Central memory CD8-positive, alpha-beta T cell (primary cell): ENCODE measurements around the gene C3.

Source experiments
- ATAC-seq: fragments of 150-1000 bp; cut with Tn5 transposase; replicated peaks from 2 replicates; pipeline ENCODE4 v1.10.0; 2022; ENCODE audit warnings: mild to moderate bottlenecking, moderate FRiP score, moderate number of reproducible peaks; ENCODE audit not compliant: poor library complexity, severe bottlenecking; ENCODE audit errors: extremely low read depth
- DNase-seq, 2 donors: peaks; one replicate each; pipeline ENCODE4 v3.0.0; 2021; ENCODE audit warnings: low spot score in 2 of 2
- H3K27ac Mint-ChIP-seq: one replicate; pipeline ENCODE4 v1.8.0; 2022; ENCODE audit warnings: low read depth, mild to moderate bottlenecking, moderate library complexity, mixed read lengths
- H3K27me3 Mint-ChIP-seq: one replicate; pipeline ENCODE4 v1.8.0; 2022; ENCODE audit warnings: mixed read lengths
- H3K36me3 Mint-ChIP-seq: one replicate; pipeline ENCODE4 v1.8.0; 2022; ENCODE audit warnings: mild to moderate bottlenecking, moderate library complexity, mixed read lengths; ENCODE audit not compliant: insufficient read depth
- H3K4me1 Mint-ChIP-seq: one replicate; pipeline ENCODE4 v1.8.0; 2022; ENCODE audit warnings: mixed read lengths
- H3K4me3 Mint-ChIP-seq: one replicate; pipeline ENCODE4 v1.8.0; 2022; ENCODE audit warnings: mild to moderate bottlenecking, moderate library complexity, mixed read lengths
- H3K9me3 Mint-ChIP-seq: one replicate; pipeline ENCODE4 v1.8.0; 2022; ENCODE audit warnings: mixed read lengths

Gene C3

DNA sequence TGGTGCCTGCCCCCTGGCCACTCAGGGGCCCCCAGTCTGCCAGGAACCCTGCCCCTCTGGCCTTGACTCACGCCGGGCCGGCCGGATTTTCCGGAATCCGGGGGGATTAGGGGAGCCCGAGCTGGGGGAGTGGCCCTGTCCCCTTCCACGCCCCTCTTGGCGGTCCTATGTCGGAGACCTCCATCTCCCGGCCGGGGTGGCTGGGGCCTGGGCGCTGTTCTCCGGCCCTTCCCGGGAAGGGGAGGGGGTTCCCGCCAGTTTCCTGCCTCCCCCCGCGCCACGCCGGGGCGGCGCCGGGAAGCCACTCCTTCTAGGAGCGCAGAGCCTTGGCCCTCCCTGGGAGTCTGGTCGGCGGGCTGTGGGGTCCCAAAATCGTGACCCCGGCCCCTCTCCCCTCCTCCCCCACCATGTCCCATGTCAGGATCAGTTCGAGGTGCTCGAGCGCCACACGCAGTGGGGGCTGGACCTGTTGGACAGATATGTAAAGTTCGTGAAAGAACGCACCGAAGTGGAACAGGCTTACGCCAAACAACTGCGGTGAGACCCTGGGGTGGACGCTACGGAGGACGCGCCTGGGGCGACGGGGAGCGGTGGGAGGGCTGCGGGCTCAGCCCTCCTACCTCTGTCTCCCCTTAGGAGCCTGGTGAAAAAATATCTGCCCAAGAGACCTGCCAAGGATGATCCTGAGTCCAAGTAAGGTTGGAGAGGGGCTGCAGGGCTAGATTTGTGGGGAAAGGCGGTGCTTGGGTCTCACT lies 20.3 kb upstream of the C3 start:
- Mint-ChIP-seq H3K4me1 (peaks cover 42% of the 10 kb centered on the region), H3K9me3 (no peaks in the 10 kb centered on the region), H3K27me3 (no peaks in the 10 kb centered on the region), H3K36me3 (peaks cover 16% of the 10 kb centered on the region), H3K27ac (no peak overlapping the region), H3K4me3 (peak overlapping the region; percentile 89)
- no peak for DNase-seq
- ATAC-seq = no peak

GRCh38 chr19:6739883-6740588 lies 19.6 kb upstream of the C3 start:
- peaks cover 13% of the 10 kb centered on the region for H3K36me3 Mint-ChIP-seq
- no peak for DNase-seq
- H3K27me3 Mint-ChIP-seq = no peaks in the 10 kb centered on the region
- ATAC-seq = no peak
- H3K27ac Mint-ChIP-seq = no peak overlapping the region
- peak overlapping the region; percentile 89 for H3K4me3 Mint-ChIP-seq
- no peaks in the 10 kb centered on the region for H3K9me3 Mint-ChIP-seq
- peaks cover 43% of the 10 kb centered on the region for H3K4me1 Mint-ChIP-seq

GRCh38 chr19:6739390-6739882 lies 19.0 kb upstream of the C3 start, which contains the start of gene TRIP10:
TRIP10 (plus strand) TSS chr19:6739680; CDS start chr19:6739762, 82 bp downstream.
- Mint-ChIP-seq H3K9me3 (no peaks in the 10 kb centered on the region), H3K36me3 (peaks cover 15% of the 10 kb centered on the region), H3K4me3 (peak within 1 kb of the TSS; percentile 89), H3K4me1 (peaks cover 42% of the 10 kb centered on the region), H3K27me3 (no peaks in the 10 kb centered on the region), H3K27ac (peak within 1 kb of the TSS; percentile 100)
- DNase-seq (peak; percentile 62 to 68), ATAC-seq (no peak)

DNA sequence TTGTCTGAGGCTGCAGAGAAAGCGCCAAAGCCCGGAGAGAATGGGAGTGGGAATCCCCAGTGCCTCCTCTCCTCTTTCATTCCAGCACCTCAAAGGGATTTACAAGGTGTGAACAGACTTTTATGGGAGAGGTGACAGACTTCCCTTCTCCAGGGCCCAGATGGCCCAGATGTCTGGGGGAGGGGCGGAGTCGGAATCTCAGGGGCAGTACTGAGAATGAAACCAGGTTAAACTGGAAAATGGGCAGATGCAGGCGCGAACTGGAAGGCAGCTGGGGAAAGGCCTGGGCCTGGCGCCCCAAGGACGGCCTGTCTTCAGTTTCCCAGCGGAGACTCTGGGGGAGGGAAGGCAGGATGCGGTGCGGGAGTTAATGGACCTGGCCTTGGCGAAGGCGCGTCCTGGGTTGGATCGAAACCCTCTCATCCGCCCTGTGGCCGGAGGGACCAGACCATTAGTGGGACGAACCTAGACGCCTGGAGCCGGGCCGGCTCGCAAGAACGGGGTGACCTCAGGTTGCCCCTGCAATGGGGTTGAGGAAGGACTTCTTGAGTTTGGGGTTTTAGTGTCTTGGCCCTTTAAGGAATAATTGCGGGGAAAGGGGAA lies 18.4 kb upstream of the C3 start:
- no peaks in the 10 kb centered on the region for H3K9me3 Mint-ChIP-seq
- H3K36me3 Mint-ChIP-seq = peaks cover 18% of the 10 kb centered on the region
- no peaks in the 10 kb centered on the region for H3K27me3 Mint-ChIP-seq
- peak overlapping the region; percentile 89 for H3K4me3 Mint-ChIP-seq
- ATAC-seq (no peak), DNase-seq (no peak)
- peak overlapping the region; percentile 100 for H3K27ac Mint-ChIP-seq
- peaks cover 37% of the 10 kb centered on the region for H3K4me1 Mint-ChIP-seq

GRCh38 chr19:6737873-6738786 lies 17.7 kb upstream of the C3 start:
- Mint-ChIP-seq H3K27ac (peak overlapping the region; percentile 100), H3K9me3 (no peaks in the 10 kb centered on the region), H3K36me3 (peaks cover 21% of the 10 kb centered on the region), H3K27me3 (no peaks in the 10 kb centered on the region), H3K4me1 (peaks cover 35% of the 10 kb centered on the region), H3K4me3 (peak overlapping the region; percentile 89)
- ATAC-seq (peak; percentile 13), DNase-seq (peak; percentile 58 to 63)

DNA sequence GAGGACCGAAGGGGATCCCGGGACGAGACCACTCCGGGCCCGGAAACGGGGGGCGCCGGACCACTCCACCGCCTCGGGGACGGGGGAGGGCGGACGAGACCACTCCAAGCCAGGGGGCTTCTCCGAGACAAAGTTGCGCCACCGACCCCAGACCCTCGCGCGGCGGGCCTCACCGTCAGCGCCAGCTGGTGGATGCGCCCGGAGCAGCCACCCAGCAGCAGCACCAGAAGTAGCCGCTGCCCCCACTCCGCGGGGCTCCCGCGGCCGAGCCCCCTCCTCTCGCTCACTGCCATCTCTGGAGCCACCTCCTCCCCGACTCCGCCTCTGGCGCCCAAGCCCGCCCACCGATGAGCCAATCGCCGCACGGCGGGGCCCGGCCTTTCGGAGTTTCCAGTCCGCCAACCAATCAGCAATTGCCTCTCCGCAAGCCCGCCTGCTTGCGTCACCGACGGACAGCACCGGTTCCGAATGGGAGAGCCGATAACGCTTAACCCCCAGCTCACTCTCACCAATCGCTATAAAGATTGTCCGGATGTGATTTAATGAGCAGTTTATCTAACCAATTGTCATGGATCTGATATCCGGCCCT lies 16.9 kb upstream of the C3 start, which contains the start of gene GPR108:
Gene GPR108 (minus strand): TSS at position 297 of the 589 bp plus-strand sequence. CDS start 4 bp downstream, at position 293.
- peak; percentile 82 for ATAC-seq
- peak; percentile 96 to 99 for DNase-seq
- peaks cover 23% of the 10 kb centered on the region for H3K36me3 Mint-ChIP-seq
- no peaks in the 10 kb centered on the region for H3K27me3 Mint-ChIP-seq
- H3K27ac Mint-ChIP-seq = peak within 1 kb of the TSS; percentile 100
- H3K9me3 Mint-ChIP-seq = no peaks in the 10 kb centered on the region
- H3K4me3 Mint-ChIP-seq = peak within 1 kb of the TSS; percentile 89
- H3K4me1 Mint-ChIP-seq = peaks cover 40% of the 10 kb centered on the region

DNA sequence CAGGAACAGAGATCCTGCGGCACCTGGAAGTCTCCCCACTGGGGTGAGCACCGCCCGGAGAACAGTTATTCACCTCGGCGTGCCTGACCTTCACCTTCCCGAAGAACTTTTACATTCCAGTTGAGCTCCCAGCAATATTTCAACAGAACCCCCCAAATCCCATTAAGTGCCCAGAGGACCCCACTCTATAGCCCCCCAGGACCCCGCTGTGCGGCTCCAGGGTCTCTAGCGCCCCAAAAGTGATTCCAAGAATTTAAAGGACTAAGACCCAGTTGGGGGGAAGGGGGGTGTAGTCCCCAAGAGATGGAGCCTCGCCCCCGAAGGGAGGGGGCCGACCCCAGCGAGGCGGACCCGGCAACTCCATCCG lies 16.4 kb upstream of the C3 start:
- peak overlapping the region; percentile 100 for H3K27ac Mint-ChIP-seq
- H3K4me1 Mint-ChIP-seq = peaks cover 43% of the 10 kb centered on the region
- H3K27me3 Mint-ChIP-seq = no peaks in the 10 kb centered on the region
- no peak for DNase-seq
- ATAC-seq = no peak
- H3K36me3 Mint-ChIP-seq = peaks cover 23% of the 10 kb centered on the region
- no peaks in the 10 kb centered on the region for H3K9me3 Mint-ChIP-seq
- H3K4me3 Mint-ChIP-seq = peak overlapping the region; percentile 89

- peak overlapping the region; percentile 89 for H3K4me3 Mint-ChIP-seq
- ATAC-seq (peak; percentile 25), DNase-seq (peak; percentile 56 to 63)
- H3K36me3 Mint-ChIP-seq = peaks cover 23% of the 10 kb centered on the region
- H3K27me3 Mint-ChIP-seq = no peaks in the 10 kb centered on the region
- H3K4me1 Mint-ChIP-seq = peaks cover 43% of the 10 kb centered on the region
- H3K9me3 Mint-ChIP-seq = no peaks in the 10 kb centered on the region
- peak overlapping the region; percentile 100 for H3K27ac Mint-ChIP-seq
These were observed 15.9 kb upstream of the C3 start for GRCh38 chr19:6736169-6736916.

- peaks cover 23% of the 10 kb centered on the region for H3K36me3 Mint-ChIP-seq
- H3K9me3 Mint-ChIP-seq = no peaks in the 10 kb centered on the region
- H3K27ac Mint-ChIP-seq = peak overlapping the region; percentile 100
- H3K4me1 Mint-ChIP-seq = peaks cover 37% of the 10 kb centered on the region
- ATAC-seq = no peak
- H3K27me3 Mint-ChIP-seq = no peaks in the 10 kb centered on the region
- H3K4me3 Mint-ChIP-seq = no peak overlapping the region
- DNase-seq = no peak
These were observed 14.9 kb upstream of the C3 start for GRCh38 chr19:6735181-6735911.

DNA sequence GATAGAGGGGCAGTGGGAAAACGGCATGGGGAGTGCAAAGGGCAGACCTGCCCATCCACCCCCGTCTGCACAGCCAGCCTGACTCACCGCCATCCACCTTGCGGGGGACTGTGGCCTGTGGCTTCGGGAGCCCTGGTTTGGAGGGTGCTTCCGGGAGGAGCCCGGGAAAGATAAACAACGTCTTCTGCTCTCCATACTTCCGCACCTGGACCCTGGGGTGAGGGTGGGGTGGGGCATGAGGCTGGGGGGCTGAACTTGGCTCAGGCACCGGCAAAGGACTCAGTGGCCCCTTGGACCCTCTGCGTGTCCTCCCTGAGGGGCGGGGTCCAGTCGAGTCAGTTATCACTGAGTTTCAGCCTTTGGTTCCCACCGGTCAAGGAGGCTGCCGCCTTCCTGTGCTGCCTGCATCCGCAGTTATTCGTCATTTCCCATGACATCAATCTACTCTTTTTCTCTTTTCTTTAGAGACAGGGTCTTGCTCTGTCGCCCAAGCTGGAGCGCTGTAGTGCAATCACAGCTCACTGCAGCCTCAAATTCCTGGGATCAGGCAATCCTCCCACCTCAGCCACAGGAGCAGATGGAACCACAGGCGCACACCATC lies 13.7 kb upstream of the C3 start:
- H3K4me1 Mint-ChIP-seq = peaks cover 34% of the 10 kb centered on the region

More for the DNA sequence above, 13.7 kb upstream of the C3 start:
- Mint-ChIP-seq H3K9me3 (no peaks in the 10 kb centered on the region), H3K27ac (no peak overlapping the region), H3K27me3 (no peaks in the 10 kb centered on the region), H3K4me3 (no peak overlapping the region), H3K36me3 (peaks cover 23% of the 10 kb centered on the region)
- no peak for DNase-seq
- ATAC-seq = no peak
